ENCODE results near the gene CYP26C1.

CYP26C1 gene

GRCh38 chr10:93073539-93074146, 13.0 kb downstream of the CYP26C1 start, which contains the start of gene CYP26A1:
CYP26A1 (plus strand) TSS chr10:93073893; CDS start chr10:93073935, 42 bp downstream.
- Histone ChIP-seq H3K27me3 (ENCODE audit: control insufficient read depth in 1 of 2, insufficient read depth in 2 of 2, low read length in 2 of 2) (peaks cover 14 to 61% of the 10 kb centered on the region in 2 donors), H3K4me3 (ENCODE audit: low read depth in 1 of 2, low read length in 2 of 2) (peak within 1 kb of the TSS in 1 of 2 donors; percentile 20), H3K27ac (ENCODE audit: low read depth, low read length) (no peak within 1 kb of the TSS)

GRCh38 chr10:93074147-93074596, 13.6 kb downstream of the CYP26C1 start:
- no peak overlapping the region for H3K27ac ChIP-seq (ENCODE audit: low read depth, low read length)
- peaks cover 22% of the 10 kb centered on the region for H3K4me1 ChIP-seq (ENCODE audit: insufficient read depth, low read length)
- peak overlapping the region in 1 of 2 donors; percentile 20 for H3K4me3 ChIP-seq (ENCODE audit: low read depth in 1 of 2, low read length in 2 of 2)
- peaks cover 14 to 56% of the 10 kb centered on the region in 2 donors for H3K27me3 ChIP-seq (ENCODE audit: control insufficient read depth in 1 of 2, insufficient read depth in 2 of 2, low read length in 2 of 2)
- no peaks in the 10 kb centered on the region for H3K9me3 ChIP-seq (ENCODE audit: low read length)
- H3K9ac ChIP-seq (ENCODE audit: low read length), result no peak overlapping the region
- H3K36me3 ChIP-seq (ENCODE audit: insufficient read depth, low read length), result no peaks in the 10 kb centered on the region

More at GRCh38 chr10:93073539-93074146, 13.0 kb downstream of the CYP26C1 start, which contains the start of gene CYP26A1:
- H3K9ac ChIP-seq (ENCODE audit: low read length), result no peak within 1 kb of the TSS
- no peaks in the 10 kb centered on the region for H3K36me3 ChIP-seq (ENCODE audit: insufficient read depth, low read length)
- H3K9me3 ChIP-seq (ENCODE audit: low read length), result no peaks in the 10 kb centered on the region
- H3K4me1 ChIP-seq (ENCODE audit: insufficient read depth, low read length), result peaks cover 22% of the 10 kb centered on the region

- H3K27me3 ChIP-seq (ENCODE audit: control insufficient read depth in 1 of 2, insufficient read depth in 2 of 2, low read length in 2 of 2), result peaks cover 19 to 54% of the 10 kb centered on the region in 2 donors
- no peak overlapping the region for H3K27ac ChIP-seq (ENCODE audit: low read depth, low read length)
- H3K4me3 ChIP-seq (ENCODE audit: low read depth in 1 of 2, low read length in 2 of 2), result no peak overlapping the region
- no peaks in the 10 kb centered on the region for H3K36me3 ChIP-seq (ENCODE audit: insufficient read depth, low read length)
- peaks cover 22% of the 10 kb centered on the region for H3K4me1 ChIP-seq (ENCODE audit: insufficient read depth, low read length)
- no peaks in the 10 kb centered on the region for H3K9me3 ChIP-seq (ENCODE audit: low read length)
- no peak overlapping the region for H3K9ac ChIP-seq (ENCODE audit: low read length)
Observed at GRCh38 chr10:93074597-93075368, 14.2 kb downstream of the CYP26C1 start.

- Histone ChIP-seq H3K27me3 (ENCODE audit: control insufficient read depth in 1 of 2, insufficient read depth in 2 of 2, low read length in 2 of 2) (peaks cover 19 to 54% of the 10 kb centered on the region in 2 donors), H3K9ac (ENCODE audit: low read length) (no peak overlapping the region), H3K27ac (ENCODE audit: low read depth, low read length) (no peak overlapping the region), H3K36me3 (ENCODE audit: insufficient read depth, low read length) (no peaks in the 10 kb centered on the region), H3K4me3 (ENCODE audit: low read depth in 1 of 2, low read length in 2 of 2) (no peak overlapping the region), H3K9me3 (ENCODE audit: low read length) (no peaks in the 10 kb centered on the region), H3K4me1 (ENCODE audit: insufficient read depth, low read length) (peaks cover 26% of the 10 kb centered on the region)
Observed at GRCh38 chr10:93075369-93076221, 15.0 kb downstream of the CYP26C1 start.

GRCh38 chr10:93076871-93077270, 16.3 kb downstream of the CYP26C1 start:
- H3K27ac ChIP-seq (ENCODE audit: low read depth, low read length), result no peak overlapping the region
- no peak overlapping the region for H3K4me3 ChIP-seq (ENCODE audit: low read depth in 1 of 2, low read length in 2 of 2)
- no peak overlapping the region for H3K9ac ChIP-seq (ENCODE audit: low read length)
- H3K36me3 ChIP-seq (ENCODE audit: insufficient read depth, low read length), result no peaks in the 10 kb centered on the region
- no peaks in the 10 kb centered on the region for H3K9me3 ChIP-seq (ENCODE audit: low read length)
- H3K4me1 ChIP-seq (ENCODE audit: insufficient read depth, low read length), result peaks cover 24% of the 10 kb centered on the region
- peaks cover 14 to 47% of the 10 kb centered on the region in 2 donors for H3K27me3 ChIP-seq (ENCODE audit: control insufficient read depth in 1 of 2, insufficient read depth in 2 of 2, low read length in 2 of 2)

- no peaks in the 10 kb centered on the region for H3K9me3 ChIP-seq (ENCODE audit: low read length)
- no peaks in the 10 kb centered on the region for H3K36me3 ChIP-seq (ENCODE audit: insufficient read depth, low read length)
- peaks cover 15% of the 10 kb centered on the region for H3K4me1 ChIP-seq (ENCODE audit: insufficient read depth, low read length)
- no peak overlapping the region for H3K27ac ChIP-seq (ENCODE audit: low read depth, low read length)
- H3K27me3 ChIP-seq (ENCODE audit: control insufficient read depth in 1 of 2, insufficient read depth in 2 of 2, low read length in 2 of 2), result peaks cover 13 to 36% of the 10 kb centered on the region in 2 donors
- H3K4me3 ChIP-seq (ENCODE audit: low read depth in 1 of 2, low read length in 2 of 2), result no peak overlapping the region
- no peak overlapping the region for H3K9ac ChIP-seq (ENCODE audit: low read length)
Observed at GRCh38 chr10:93077860-93078337, 17.3 kb downstream of the CYP26C1 start.

GRCh38 chr10:93079663-93080349, 19.2 kb downstream of the CYP26C1 start:
- Histone ChIP-seq H3K4me3 (ENCODE audit: low read depth in 1 of 2, low read length in 2 of 2) (no peak overlapping the region), H3K27me3 (ENCODE audit: control insufficient read depth in 1 of 2, insufficient read depth in 2 of 2, low read length in 2 of 2) (peaks cover 10 to 17% of the 10 kb centered on the region in 2 donors), H3K9ac (ENCODE audit: low read length) (no peak overlapping the region)

GRCh38 chr10:93080350-93081046, 19.9 kb downstream of the CYP26C1 start:
- Histone ChIP-seq H3K4me1 (ENCODE audit: insufficient read depth, low read length) (peaks cover 4% of the 10 kb centered on the region), H3K36me3 (ENCODE audit: insufficient read depth, low read length) (no peaks in the 10 kb centered on the region), H3K27me3 (ENCODE audit: control insufficient read depth in 1 of 2, insufficient read depth in 2 of 2, low read length in 2 of 2) (peaks cover 8 to 14% of the 10 kb centered on the region in 2 donors), H3K4me3 (ENCODE audit: low read depth in 1 of 2, low read length in 2 of 2) (no peak overlapping the region), H3K9ac (ENCODE audit: low read length) (no peak overlapping the region), H3K27ac (ENCODE audit: low read depth, low read length) (no peak overlapping the region), H3K9me3 (ENCODE audit: low read length) (no peaks in the 10 kb centered on the region)

More at GRCh38 chr10:93079663-93080349, 19.2 kb downstream of the CYP26C1 start:
- Histone ChIP-seq H3K27ac (ENCODE audit: low read depth, low read length) (no peak overlapping the region), H3K9me3 (ENCODE audit: low read length) (no peaks in the 10 kb centered on the region), H3K4me1 (ENCODE audit: insufficient read depth, low read length) (peaks cover 4% of the 10 kb centered on the region), H3K36me3 (ENCODE audit: insufficient read depth, low read length) (no peaks in the 10 kb centered on the region)

GRCh38 chr10:93081318-93081717, 20.7 kb downstream of the CYP26C1 start:
- Histone ChIP-seq H3K27ac (ENCODE audit: low read depth, low read length) (no peak overlapping the region), H3K36me3 (ENCODE audit: insufficient read depth, low read length) (no peaks in the 10 kb centered on the region), H3K27me3 (ENCODE audit: control insufficient read depth in 1 of 2, insufficient read depth in 2 of 2, low read length in 2 of 2) (peaks cover 4 to 14% of the 10 kb centered on the region in 2 donors), H3K4me3 (ENCODE audit: low read depth in 1 of 2, low read length in 2 of 2) (no peak overlapping the region), H3K9me3 (ENCODE audit: low read length) (no peaks in the 10 kb centered on the region), H3K4me1 (ENCODE audit: insufficient read depth, low read length) (peaks cover 4% of the 10 kb centered on the region), H3K9ac (ENCODE audit: low read length) (no peak overlapping the region)

- no peak overlapping the region for H3K9ac ChIP-seq (ENCODE audit: low read length)
- H3K9me3 ChIP-seq (ENCODE audit: low read length), result no peaks in the 10 kb centered on the region
- H3K4me1 ChIP-seq (ENCODE audit: insufficient read depth, low read length), result peaks cover 4% of the 10 kb centered on the region
- no peak overlapping the region for H3K4me3 ChIP-seq (ENCODE audit: low read depth in 1 of 2, low read length in 2 of 2)
- H3K36me3 ChIP-seq (ENCODE audit: insufficient read depth, low read length), result no peaks in the 10 kb centered on the region
- peaks cover 4 to 14% of the 10 kb centered on the region in 2 donors for H3K27me3 ChIP-seq (ENCODE audit: control insufficient read depth in 1 of 2, insufficient read depth in 2 of 2, low read length in 2 of 2)
- H3K27ac ChIP-seq (ENCODE audit: low read depth, low read length), result no peak overlapping the region
Observed at GRCh38 chr10:93081834-93082233, 21.2 kb downstream of the CYP26C1 start.

Measured in muscle layer of colon (tissue), 2 donors.